HG03378 (cell line): ENCODE results near the gene SLC6A5.

Experiments used
- ATAC-seq: cut with Tn5 transposase; IDR thresholded peaks from one replicate; pipeline ENCODE4 v1.9.1; 2021; ENCODE audit warnings: mild to moderate bottlenecking, moderate library complexity; ENCODE audit not compliant: unreplicated experiment

SLC6A5 gene

GRCh38 chr11:20618083-20618482 is 18.7 kb downstream of the SLC6A5 start:
- no peak for ATAC-seq

- no peak for ATAC-seq
Observed at GRCh38 chr11:20620988-20621387, 21.6 kb downstream of the SLC6A5 start.

GRCh38 chr11:20621679-20622078 is 22.3 kb downstream of the SLC6A5 start:
- ATAC-seq: no peak

- ATAC-seq: no peak
Observed at GRCh38 chr11:20623252-20623651, 23.8 kb downstream of the SLC6A5 start.

DNA sequence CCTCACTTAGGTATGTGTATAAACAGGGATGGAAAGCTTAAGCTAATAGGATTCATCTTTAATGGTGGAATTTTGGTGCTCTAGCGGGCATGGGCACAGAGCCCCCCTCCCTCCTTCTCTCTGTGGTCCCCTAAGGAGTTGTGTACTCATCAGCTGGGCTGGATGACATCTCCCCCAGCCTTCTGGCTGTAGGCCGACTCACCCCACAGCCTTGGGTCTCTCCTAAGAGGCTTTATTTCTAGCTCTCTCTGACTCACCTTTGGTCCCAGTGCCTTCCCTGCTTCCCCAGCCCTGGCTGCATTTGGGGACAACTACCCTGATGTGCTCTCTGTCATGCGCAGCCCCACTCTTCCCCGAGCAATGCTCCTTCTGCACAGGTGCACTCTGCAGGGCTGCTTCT is 26.9 kb downstream of the SLC6A5 start:
- no peak for ATAC-seq

DNA sequence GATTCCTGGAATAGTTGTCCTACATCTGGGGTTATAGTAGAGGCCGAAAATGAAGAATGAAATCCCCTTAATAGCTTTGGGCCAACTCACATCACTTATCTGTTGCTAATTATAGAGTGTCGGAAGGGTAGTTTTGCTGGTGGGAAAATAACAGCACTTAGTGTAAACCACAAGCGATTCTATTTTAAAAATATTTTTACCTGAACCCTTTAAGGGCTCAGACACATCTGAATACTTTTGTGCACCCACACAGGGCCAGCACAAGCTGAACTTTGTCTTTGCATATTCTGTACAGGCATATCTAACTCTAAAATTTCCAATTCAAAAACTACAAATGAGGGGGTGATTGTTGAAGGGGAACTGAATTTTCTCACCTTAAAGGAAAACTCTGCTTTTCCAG is 27.6 kb downstream of the SLC6A5 start:
- no peak for ATAC-seq

DNA sequence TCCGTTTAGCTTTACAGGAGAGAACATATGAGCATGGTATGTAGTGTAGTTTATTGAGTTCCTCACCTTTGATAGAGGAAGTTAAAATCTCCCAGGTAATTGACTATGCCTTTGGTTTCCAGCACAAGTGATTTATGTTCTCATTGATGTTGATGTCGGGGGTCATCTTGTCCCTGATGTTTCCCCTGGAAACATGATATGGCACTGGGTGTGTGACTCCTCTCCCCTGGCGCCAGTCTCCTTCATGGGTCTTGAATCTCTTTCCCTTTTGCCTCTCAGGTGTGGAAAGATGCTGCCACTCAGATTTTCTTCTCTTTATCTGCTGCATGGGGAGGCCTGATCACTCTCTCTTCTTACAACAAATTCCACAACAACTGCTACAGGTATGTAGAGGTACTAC is 28.3 kb downstream of the SLC6A5 start:
- no peak for ATAC-seq

- no peak for ATAC-seq
Observed at GRCh38 chr11:20631519-20632168, 32.2 kb downstream of the SLC6A5 start.

DNA sequence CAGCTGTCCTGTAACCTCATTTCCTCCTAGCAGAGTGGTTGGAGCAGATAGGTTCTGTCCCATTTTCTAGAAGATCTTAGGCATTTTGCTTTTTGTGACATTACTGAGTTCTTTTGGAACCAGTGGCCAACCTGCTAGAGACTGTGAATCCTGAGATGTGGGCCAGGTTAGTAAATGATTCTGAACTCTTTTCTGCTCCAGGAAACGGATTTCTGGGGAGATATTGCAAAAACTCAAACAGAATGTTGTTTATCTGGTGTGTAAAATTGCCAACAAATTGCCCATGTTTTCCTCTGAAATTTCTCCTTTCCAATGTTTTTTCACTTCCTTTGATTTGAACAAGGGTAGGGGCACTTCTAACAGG is 32.7 kb downstream of the SLC6A5 start:
- no peak for ATAC-seq

DNA sequence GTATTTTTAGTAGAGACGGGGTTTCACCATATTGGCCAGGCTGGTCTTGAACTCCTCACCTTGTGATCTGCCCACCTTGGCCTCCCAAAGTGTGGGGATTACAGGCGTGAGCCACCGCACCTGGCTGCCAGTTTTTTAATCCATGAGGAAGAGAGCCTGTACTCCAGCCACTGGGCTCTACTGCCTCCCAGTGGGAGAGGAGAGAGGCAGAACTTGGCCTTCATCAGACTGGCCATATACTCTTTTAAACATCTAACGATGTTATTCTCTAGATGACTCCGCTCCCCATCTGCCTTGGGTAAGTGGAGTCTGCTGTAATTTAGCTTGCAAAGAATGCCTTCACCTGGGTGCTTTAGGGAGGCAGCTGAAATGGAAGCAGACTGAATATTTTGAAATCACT is 34.6 kb downstream of the SLC6A5 start:
- ATAC-seq: no peak

GRCh38 chr11:20634781-20635180 is 35.4 kb downstream of the SLC6A5 start:
- ATAC-seq: no peak

DNA sequence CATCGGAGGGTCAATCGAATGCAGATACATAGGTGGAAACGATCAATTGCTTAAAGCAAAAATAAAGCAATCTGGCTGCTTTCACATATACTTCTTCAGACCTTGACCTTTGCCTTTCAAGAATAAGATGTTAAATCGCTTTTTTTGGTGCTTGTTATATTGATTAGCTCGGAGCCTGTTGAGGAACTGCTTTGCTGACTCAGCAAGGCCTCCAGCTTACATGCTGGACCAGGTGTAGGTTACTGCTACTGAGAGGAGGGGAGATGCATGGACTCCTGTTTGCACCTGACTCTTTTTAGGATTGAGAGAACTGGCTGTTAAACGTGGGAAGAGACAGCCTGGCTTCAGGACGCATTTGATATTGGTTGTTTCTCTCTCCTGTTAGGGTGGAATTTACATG is 38.7 kb downstream of the SLC6A5 start:
- no peak for ATAC-seq

- ATAC-seq: no peak
Observed at GRCh38 chr11:20639688-20640087, 40.3 kb downstream of the SLC6A5 start.

DNA sequence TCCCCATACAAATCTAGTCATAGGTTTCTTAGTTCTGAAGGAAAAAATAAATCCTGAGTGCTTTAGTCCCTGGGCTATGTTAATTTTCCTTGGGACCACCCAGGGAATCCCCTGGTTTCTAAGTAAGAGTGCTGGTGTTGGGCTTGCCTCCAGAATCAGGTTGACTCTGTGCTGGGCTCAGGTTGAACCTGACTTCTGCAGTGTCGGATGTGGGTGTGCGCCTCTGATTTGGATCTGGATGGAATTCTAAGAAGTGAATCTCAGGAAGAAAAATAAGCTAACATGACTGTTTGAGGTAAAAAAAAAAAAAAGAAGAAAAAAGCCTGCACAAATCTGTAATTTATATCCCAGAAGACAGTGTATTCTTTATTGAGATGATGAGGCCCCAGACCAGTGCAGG is 41.0 kb downstream of the SLC6A5 start:
- ATAC-seq: no peak

DNA sequence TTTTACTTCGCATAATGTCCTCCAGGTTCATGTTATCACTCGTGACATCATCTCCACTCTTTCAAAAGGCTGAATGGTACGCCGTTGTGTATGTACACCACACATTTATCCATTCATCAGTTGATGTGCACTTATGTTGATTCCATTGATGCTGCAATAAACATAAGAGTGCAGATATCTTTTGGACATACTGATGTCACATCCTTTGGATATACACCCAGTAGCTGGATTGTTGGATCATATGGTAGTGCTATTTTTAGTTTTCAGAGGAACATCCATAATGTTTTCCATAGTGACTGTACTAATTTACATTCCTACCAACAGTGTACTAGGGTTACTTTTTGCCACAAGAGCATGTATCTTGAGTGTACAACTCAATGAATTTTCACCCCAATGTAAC is 45.0 kb downstream of the SLC6A5 start:
- ATAC-seq: no peak

DNA sequence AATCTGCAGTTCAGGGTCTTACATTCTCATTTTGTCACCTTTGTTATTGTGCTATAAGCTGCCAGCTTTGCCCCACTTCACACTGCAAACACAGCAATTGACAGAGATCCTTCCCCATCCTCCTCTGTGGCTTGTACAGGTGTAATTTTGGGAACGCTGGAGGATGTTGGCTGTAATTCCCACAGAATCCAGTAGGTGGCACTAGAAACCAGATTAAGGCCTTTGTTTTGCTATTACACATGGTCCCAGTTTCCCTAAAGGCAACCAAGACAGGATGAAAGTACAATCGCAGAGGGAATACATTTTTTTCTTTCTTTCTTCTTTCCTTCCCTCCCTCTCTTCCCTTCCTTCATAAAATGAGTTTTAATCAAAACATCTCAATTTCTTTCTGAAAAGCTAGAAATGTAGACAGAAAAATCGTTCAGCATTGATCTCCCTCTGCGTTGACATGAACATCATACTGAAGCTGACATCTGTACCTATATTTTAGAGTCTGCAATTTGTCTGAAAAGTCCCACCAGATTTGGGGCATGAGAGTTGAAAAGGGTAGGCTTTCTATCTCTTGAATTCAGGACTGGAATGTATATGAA is 48.7 kb downstream of the SLC6A5 start:
- peak; percentile 80 for ATAC-seq

DNA sequence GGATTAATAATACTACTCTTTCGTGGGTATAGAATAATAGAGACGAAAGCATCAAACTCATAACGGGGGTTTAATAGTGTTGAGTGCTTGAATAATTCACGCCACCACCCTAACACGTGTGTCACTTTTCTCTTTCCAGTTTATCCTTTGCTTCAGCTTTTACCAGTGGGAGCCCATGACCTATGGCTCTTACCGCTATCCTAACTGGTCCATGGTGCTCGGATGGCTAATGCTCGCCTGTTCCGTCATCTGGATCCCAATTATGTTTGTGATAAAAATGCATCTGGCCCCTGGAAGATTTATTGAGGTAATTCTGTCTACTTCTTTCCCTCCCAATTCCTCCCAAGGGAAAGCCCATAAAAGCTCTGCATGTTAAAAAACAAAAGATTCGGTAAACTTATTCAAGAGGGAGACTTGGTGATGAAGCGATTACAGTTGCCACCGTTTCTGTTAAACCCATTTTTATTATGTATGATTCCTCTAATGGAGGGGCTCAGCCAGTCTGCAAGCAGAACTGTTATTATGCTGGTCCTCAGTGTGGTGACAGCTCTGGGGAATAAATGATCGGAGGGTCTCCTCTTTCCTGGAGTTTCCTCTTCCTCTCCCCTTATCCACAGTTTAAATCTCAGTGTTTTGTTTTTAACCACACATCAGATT is 52.9 kb downstream of the SLC6A5 start:
- ATAC-seq: no peak

- no peak for ATAC-seq
Observed at GRCh38 chr11:20654038-20654437, 54.6 kb downstream of the SLC6A5 start.

GRCh38 chr11:20656901-20657300 is 57.5 kb downstream of the SLC6A5 start:
- no peak for ATAC-seq

- ATAC-seq: no peak
Observed at GRCh38 chr11:20658135-20658534, 58.7 kb downstream of the SLC6A5 start.

DNA sequence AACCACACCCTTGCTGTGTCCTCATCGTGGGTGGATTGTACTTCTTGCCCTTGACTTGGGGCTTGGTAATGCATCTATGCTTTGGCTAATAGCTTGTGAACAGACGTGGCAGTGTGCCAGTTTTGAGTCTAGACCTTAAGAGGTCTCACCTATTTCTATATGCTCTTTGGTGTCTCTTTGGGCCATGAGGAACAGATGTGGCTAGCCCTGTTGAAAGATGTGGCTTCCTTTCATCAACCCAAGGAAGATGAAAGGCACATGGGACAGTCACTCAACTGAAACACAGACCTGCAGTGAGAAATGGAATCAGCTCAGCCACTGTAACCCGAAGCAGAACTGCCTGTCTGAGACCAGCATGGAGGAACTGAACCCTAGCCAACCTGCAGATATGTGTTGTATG is 62.0 kb downstream of the SLC6A5 start:
- ATAC-seq: no peak

DNA sequence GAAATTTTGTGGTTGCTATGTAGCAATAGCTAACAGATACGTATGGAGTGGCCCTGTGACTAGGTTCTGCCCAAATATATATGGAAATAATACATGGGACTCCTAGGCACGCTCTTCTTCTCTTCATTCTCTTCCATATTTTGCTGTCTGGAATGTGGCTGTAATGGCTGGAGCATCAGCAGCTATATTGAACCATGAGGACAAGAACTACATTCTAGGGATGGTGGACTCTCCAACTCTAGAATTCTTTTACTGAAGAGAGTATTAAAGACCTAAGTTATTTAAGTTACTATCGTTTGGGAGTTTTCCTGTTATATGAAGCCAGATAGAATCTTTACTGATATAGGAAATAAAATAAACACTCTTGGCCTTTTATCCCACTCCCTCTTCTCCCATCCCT is 62.4 kb downstream of the SLC6A5 start:
- no peak for ATAC-seq
